Measurements from ENCODE around the gene CDC37L1. TPM values are rescaled to one million over a fixed set of nuclear protein-coding genes. Genes with fewer than 3 reads are reported as not detected.

CDC37L1 gene
- total and polyA plus RNA-seq, 2 donors (not counting 1 experiment from before 2014, with no cell fraction given) = 15.2 to 16.7 TPM

DNA sequence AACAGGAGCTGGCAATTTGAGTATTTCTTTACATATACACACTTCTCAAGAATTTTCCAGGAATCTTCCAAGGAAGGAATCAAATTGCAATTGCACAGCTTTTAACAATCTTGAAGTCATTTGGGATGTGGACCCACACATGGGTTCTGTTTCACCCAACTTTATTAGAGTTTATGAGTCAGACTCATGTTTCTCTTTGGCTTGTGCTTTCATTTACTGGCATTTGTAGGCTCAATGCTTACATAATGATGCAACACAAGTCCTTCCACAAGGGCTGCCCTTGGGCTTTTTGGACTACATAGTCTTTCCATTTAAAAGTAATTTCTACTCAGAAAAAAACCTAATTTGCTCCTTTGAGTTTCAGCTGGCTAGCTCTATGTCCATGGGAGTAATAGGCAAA lies 4.6 kb upstream of the CDC37L1 start:
- Histone ChIP-seq H3K36me3 (ENCODE audit: control insufficient read depth, insufficient read depth, low read length) (no peaks in the 10 kb centered on the region), H3K79me2 (ENCODE audit: control insufficient read depth, insufficient read depth, low read length) (peaks cover 2% of the 10 kb centered on the region), H3K27me3 (ENCODE audit: control insufficient read depth, insufficient read depth, low read length) (no peaks in the 10 kb centered on the region), H3K4me3 (replicated peaks in 1 of 4; ENCODE audit: control extremely low read depth in 1 of 4, insufficient read depth in 1 of 4, low read depth in 3 of 4, low read length in 4 of 4) (no peak overlapping the region), H3K4me1 (ENCODE audit: control insufficient read depth, extremely low read depth, insufficient read depth, low read length) (no peaks in the 10 kb centered on the region), H3K9me3 (ENCODE audit: control insufficient read depth, insufficient read depth, low read depth, low read length) (no peaks in the 10 kb centered on the region), H3K27ac (ENCODE audit: insufficient read depth, low read length) (no peak overlapping the region), H2AFZ (ENCODE audit: low read length) (no peak overlapping the region), H3K4me2 (ENCODE audit: extremely low read depth, insufficient read depth, low read length) (no peak overlapping the region), H4K20me1 (ENCODE audit: control insufficient read depth, extremely low read depth, insufficient read depth, low read length) (no peaks in the 10 kb centered on the region), H3K9ac (ENCODE audit: insufficient read depth, low read length) (no peak overlapping the region)
- TF ChIP-seq, protein P1, sequence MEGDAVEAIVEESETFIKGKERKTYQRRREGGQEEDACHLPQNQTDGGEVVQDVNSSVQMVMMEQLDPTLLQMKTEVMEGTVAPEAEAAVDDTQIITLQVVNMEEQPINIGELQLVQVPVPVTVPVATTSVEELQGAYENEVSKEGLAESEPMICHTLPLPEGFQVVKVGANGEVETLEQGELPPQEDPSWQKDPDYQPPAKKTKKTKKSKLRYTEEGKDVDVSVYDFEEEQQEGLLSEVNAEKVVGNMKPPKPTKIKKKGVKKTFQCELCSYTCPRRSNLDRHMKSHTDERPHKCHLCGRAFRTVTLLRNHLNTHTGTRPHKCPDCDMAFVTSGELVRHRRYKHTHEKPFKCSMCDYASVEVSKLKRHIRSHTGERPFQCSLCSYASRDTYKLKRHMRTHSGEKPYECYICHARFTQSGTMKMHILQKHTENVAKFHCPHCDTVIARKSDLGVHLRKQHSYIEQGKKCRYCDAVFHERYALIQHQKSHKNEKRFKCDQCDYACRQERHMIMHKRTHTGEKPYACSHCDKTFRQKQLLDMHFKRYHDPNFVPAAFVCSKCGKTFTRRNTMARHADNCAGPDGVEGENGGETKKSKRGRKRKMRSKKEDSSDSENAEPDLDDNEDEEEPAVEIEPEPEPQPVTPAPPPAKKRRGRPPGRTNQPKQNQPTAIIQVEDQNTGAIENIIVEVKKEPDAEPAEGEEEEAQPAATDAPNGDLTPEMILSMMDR (conservative IDR thresholded peaks at IDR 0.05 in 1 of 2, IDR thresholded peaks at IDR 0.05 in 1 of 2; ENCODE audit: low read depth in 1 of 2, low read length in 2 of 2) = no peak
- TF ChIP-seq EZH2 (IDR thresholded peaks at IDR 0.05; ENCODE audit: low read length, missing control alignments) = no peak
- DNase-seq (ENCODE audit: low read depth in 2 of 2) = peak; percentile 87 to 95

DNA sequence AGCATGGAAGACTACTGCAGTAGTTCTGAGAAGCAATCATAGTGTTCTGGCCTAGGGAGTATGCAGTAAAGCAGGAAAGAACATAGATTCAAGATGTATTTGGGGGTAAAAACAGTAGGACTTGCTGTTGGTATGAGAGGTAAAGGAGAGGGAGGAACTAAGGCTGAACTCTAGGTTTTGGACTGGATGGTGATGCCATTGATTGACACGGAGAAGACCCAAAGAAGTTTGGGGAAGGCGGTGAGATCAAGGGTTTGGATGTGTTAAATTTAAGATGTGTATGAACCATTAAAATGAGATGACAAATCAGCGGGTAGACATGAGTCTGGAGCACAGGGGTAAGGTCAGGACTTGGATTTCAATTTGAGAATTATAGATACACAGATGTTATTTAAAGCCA lies 2.0 kb upstream of the CDC37L1 start:
- H4K20me1 ChIP-seq (ENCODE audit: control insufficient read depth, extremely low read depth, insufficient read depth, low read length) = no peaks in the 10 kb centered on the region
- no peaks in the 10 kb centered on the region for H3K9me3 ChIP-seq (ENCODE audit: control insufficient read depth, insufficient read depth, low read depth, low read length)
- H3K36me3 ChIP-seq (ENCODE audit: control insufficient read depth, insufficient read depth, low read length) = no peaks in the 10 kb centered on the region
- no peak overlapping the region for H3K4me2 ChIP-seq (ENCODE audit: extremely low read depth, insufficient read depth, low read length)
- no peak overlapping the region for H3K9ac ChIP-seq (ENCODE audit: insufficient read depth, low read length)
- H2AFZ ChIP-seq (ENCODE audit: low read length) = no peak overlapping the region
- H3K27ac ChIP-seq (ENCODE audit: insufficient read depth, low read length) = no peak overlapping the region
- no peak overlapping the region for H3K4me3 ChIP-seq (replicated peaks in 1 of 4; ENCODE audit: control extremely low read depth in 1 of 4, insufficient read depth in 1 of 4, low read depth in 3 of 4, low read length in 4 of 4)
- DNase-seq (ENCODE audit: low read depth in 2 of 2) = no peak
- H3K79me2 ChIP-seq (ENCODE audit: control insufficient read depth, insufficient read depth, low read length) = peaks cover 24% of the 10 kb centered on the region
- H3K4me1 ChIP-seq (ENCODE audit: control insufficient read depth, extremely low read depth, insufficient read depth, low read length) = peaks cover 4% of the 10 kb centered on the region
- no peak for TF ChIP-seq EZH2 (IDR thresholded peaks at IDR 0.05; ENCODE audit: low read length, missing control alignments)
- TF ChIP-seq, protein P1 (conservative IDR thresholded peaks at IDR 0.05 in 1 of 2, IDR thresholded peaks at IDR 0.05 in 1 of 2; ENCODE audit: low read depth in 1 of 2, low read length in 2 of 2) = no peak
- no peaks in the 10 kb centered on the region for H3K27me3 ChIP-seq (ENCODE audit: control insufficient read depth, insufficient read depth, low read length)

DNA sequence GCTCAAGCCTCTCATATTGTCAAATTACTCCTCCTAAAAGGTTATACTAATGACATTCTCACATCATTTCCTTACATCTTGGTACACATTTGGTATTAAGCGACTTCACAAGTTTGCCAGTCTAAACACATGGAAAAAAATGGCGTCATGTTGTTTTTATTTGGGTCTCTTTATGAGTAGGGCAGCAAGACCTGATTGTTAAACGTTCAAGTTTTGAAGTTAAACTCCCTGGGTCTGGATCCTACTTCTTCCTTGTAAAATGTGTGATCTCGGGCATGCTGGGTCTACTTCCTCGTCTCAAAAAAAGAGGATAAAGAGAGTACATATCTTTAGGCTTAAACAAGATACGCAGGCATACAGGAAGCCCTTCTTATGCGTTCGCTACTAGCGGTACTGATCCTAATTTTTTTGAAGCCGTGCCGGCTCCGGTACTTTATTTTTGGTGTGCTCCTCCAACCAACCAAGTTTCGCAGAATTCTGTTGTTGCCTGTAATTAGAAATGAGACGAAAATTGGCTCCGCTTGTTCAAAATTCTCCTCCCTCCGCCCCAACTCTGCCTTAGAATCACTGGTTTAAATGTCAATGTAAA lies 596 bp upstream of the CDC37L1 start:
- peaks cover 31% of the 10 kb centered on the region for H3K79me2 ChIP-seq (ENCODE audit: control insufficient read depth, insufficient read depth, low read length)
- peak overlapping the region; percentile 68 for H3K9ac ChIP-seq (ENCODE audit: insufficient read depth, low read length)
- no peaks in the 10 kb centered on the region for H3K36me3 ChIP-seq (ENCODE audit: control insufficient read depth, insufficient read depth, low read length)
- peaks cover 4% of the 10 kb centered on the region for H3K4me1 ChIP-seq (ENCODE audit: control insufficient read depth, extremely low read depth, insufficient read depth, low read length)
- no peaks in the 10 kb centered on the region for H3K27me3 ChIP-seq (ENCODE audit: control insufficient read depth, insufficient read depth, low read length)
- peak overlapping the region; percentile 80 for H3K27ac ChIP-seq (ENCODE audit: insufficient read depth, low read length)
- H3K9me3 ChIP-seq (ENCODE audit: control insufficient read depth, insufficient read depth, low read depth, low read length) = no peaks in the 10 kb centered on the region
- H2AFZ ChIP-seq (ENCODE audit: low read length) = peak overlapping the region; percentile 22
- no peaks in the 10 kb centered on the region for H4K20me1 ChIP-seq (ENCODE audit: control insufficient read depth, extremely low read depth, insufficient read depth, low read length)
- H3K4me3 ChIP-seq (replicated peaks in 1 of 4; ENCODE audit: control extremely low read depth in 1 of 4, insufficient read depth in 1 of 4, low read depth in 3 of 4, low read length in 4 of 4) = peak overlapping the region; percentile 58 to 95 (median 87)
- TF ChIP-seq, protein P1 (conservative IDR thresholded peaks at IDR 0.05 in 1 of 2, IDR thresholded peaks at IDR 0.05 in 1 of 2; ENCODE audit: low read depth in 1 of 2, low read length in 2 of 2) = no peak
- no peak for TF ChIP-seq EZH2 (IDR thresholded peaks at IDR 0.05; ENCODE audit: low read length, missing control alignments)
- peak; percentile 35 to 67 for DNase-seq (ENCODE audit: low read depth in 2 of 2)
- H3K4me2 ChIP-seq (ENCODE audit: extremely low read depth, insufficient read depth, low read length) = peak overlapping the region; percentile 55
